Gastrocnemius medialis (tissue), 4 donors: ENCODE measurements around the gene RAB3IL1. TPM values are rescaled to one million over a fixed set of nuclear protein-coding genes. Genes with fewer than 3 reads are reported as not detected.
A peak's percentile ranks its signal among the peaks of the same experiment; 100 is the strongest.

Source experiments
- ATAC-seq, 2 donors: fragments of 150-250 bp; one replicate each; pipeline ENCODE4 v1.9.1; 2016
- DNase-seq, 2 donors: peaks; one replicate each; pipeline ENCODE4 v3.0.0-alpha.2; 2019
- H3K27ac ChIP-seq, 4 donors: fragments of 200-600 bp; sonication (generic); 1 replicate in 1 of 4; 2 replicates in 3 of 4; pipeline ENCODE4 v1.5.1; 2016 to 2018; ENCODE audit warnings: mild to moderate bottlenecking in 2 of 4, moderate library complexity in 1 of 4
- H3K27me3 ChIP-seq, 3 donors: fragments of 200-600 bp; sonication (generic) in 2 of 3; 1 replicate in 1 of 3; 2 replicates in 2 of 3; pipeline versions ENCODE4 v1.5.1 to v1.6.0; 2016 to 2019; ENCODE audit warnings: mild to moderate bottlenecking in 1 of 3, moderate library complexity in 1 of 3
- H3K36me3 ChIP-seq, 2 donors: fragments of 200-600 bp; sonication (generic) in 1 of 2; one replicate each; pipeline ENCODE4 v1.5.1; 2017 to 2018
- H3K4me1 ChIP-seq, 2 donors: fragments of 200-600 bp; sonication (generic) in 1 of 2; one replicate each; pipeline ENCODE4 v1.5.1; 2016 to 2017; ENCODE audit warnings: mild to moderate bottlenecking in 2 of 2
- H3K4me3 ChIP-seq, 4 donors: fragments of 200-600 bp; sonication (generic) in 3 of 4; 1 replicate in 1 of 4; 2 replicates in 3 of 4; pipeline ENCODE4 v1.5.1; 2016 to 2019; ENCODE audit warnings: mild to moderate bottlenecking in 2 of 4
- H3K9me3 ChIP-seq, 3 donors: fragments of 200-600 bp; sonication (generic) in 2 of 3; 1 replicate in 1 of 3; 2 replicates in 2 of 3; pipeline ENCODE4 v1.5.1; 2016 to 2019
- POLR2A ChIP-seq, 2 donors: fragments of 450-650 bp; IDR thresholded peaks; one replicate each; pipeline ENCODE4 v1.6.1; 2017; ENCODE audit warnings: antibody characterized with exemption in 2 of 2, mild to moderate bottlenecking in 2 of 2, moderate library complexity in 2 of 2
- in situ Hi-C, 4 donors: fragments of 200-750 bp; cut with MboI; loops; one replicate each; pipeline versions ENCODE4 v1.15.0 to v1.8.0; 2017; ENCODE audit warnings: low sequenced_read_pairs in 4 of 4
- intact Hi-C: fragments of 100-400 bp; cut with DNase I; formaldehyde crosslinking; loops from one replicate; pipeline ENCODE4 v1.15.1; 2023; ENCODE audit warnings: low total_unique reads
- total RNA-seq, 4 donors: library from RNA; depleted of rRNA; stranded (reverse); fragments of >200 nt; gene quantifications; one replicate each; pipeline versions ENCODE4 v1.1.0 to v1.2.3, GENCODE V29; 2016
- TF ChIP-seq, protein P1 (sequence below), 5 experiments: fragments of 450-650 bp in 3 of 5; fragments of 200-600 bp in 2 of 5; sonication (generic) in 2 of 5; IDR thresholded peaks in 4 of 5; conservative IDR thresholded peaks in 1 of 5; 1 replicate in 4 of 5; 2 replicates in 1 of 5; pipeline ENCODE4 v1.5.1; 2016 to 2019; ENCODE audit warnings: antibody characterized with exemption in 5 of 5, mild to moderate bottlenecking in 3 of 5, moderate library complexity in 3 of 5

The RAB3IL1 gene
- total RNA-seq, 4 donors from 2014 or later = 3.9 to 5.4 (median 4.9) TPM

GRCh38 chr11:61923166-61924063 lies 6.0 kb upstream of the RAB3IL1 start:
- peaks cover 8 to 13% (median 9%) of the 10 kb centered on the region in 3 donors for H3K27me3 ChIP-seq
- H3K27ac ChIP-seq = peak overlapping the region; percentile 55 to 83 (median 73)
- DNase-seq = peak; percentile 67 to 81
- TF ChIP-seq POLR2A (IDR thresholded peaks at IDR 0.05) = peak in 1 of 2 donors; percentile 13
- TF ChIP-seq, protein P1, sequence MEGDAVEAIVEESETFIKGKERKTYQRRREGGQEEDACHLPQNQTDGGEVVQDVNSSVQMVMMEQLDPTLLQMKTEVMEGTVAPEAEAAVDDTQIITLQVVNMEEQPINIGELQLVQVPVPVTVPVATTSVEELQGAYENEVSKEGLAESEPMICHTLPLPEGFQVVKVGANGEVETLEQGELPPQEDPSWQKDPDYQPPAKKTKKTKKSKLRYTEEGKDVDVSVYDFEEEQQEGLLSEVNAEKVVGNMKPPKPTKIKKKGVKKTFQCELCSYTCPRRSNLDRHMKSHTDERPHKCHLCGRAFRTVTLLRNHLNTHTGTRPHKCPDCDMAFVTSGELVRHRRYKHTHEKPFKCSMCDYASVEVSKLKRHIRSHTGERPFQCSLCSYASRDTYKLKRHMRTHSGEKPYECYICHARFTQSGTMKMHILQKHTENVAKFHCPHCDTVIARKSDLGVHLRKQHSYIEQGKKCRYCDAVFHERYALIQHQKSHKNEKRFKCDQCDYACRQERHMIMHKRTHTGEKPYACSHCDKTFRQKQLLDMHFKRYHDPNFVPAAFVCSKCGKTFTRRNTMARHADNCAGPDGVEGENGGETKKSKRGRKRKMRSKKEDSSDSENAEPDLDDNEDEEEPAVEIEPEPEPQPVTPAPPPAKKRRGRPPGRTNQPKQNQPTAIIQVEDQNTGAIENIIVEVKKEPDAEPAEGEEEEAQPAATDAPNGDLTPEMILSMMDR (IDR thresholded peaks at IDR 0.05 in 4 of 5, conservative IDR thresholded peaks at IDR 0.05 in 1 of 5) = no peak
- H3K4me3 ChIP-seq = no peak overlapping the region
- intact Hi-C loops (no loop called here), in situ Hi-C loops (no loop called here)
- no peaks in the 10 kb centered on the region for H3K9me3 ChIP-seq
- peaks cover 16 to 17% of the 10 kb centered on the region in 2 donors for H3K4me1 ChIP-seq
- H3K36me3 ChIP-seq = no peaks in the 10 kb centered on the region
- ATAC-seq = peak; percentile 75 to 77

GRCh38 chr11:61922539-61922938 lies 5.2 kb upstream of the RAB3IL1 start:
- no peaks in the 10 kb centered on the region for H3K36me3 ChIP-seq
- no peak overlapping the region for H3K4me3 ChIP-seq
- peak; percentile 55 to 63 for ATAC-seq
- intact Hi-C loops (no loop called here), in situ Hi-C loops (no loop called here)
- peaks cover 17 to 21% of the 10 kb centered on the region in 2 donors for H3K4me1 ChIP-seq
- H3K9me3 ChIP-seq = no peaks in the 10 kb centered on the region
- peak; percentile 72 to 87 for DNase-seq
- H3K27me3 ChIP-seq = peaks cover 14 to 21% (median 16%) of the 10 kb centered on the region in 3 donors
- peak overlapping the region; percentile 68 to 83 (median 73) for H3K27ac ChIP-seq
- TF ChIP-seq, protein P1 (IDR thresholded peaks at IDR 0.05 in 4 of 5, conservative IDR thresholded peaks at IDR 0.05 in 1 of 5) = no peak
- no peak for TF ChIP-seq POLR2A (IDR thresholded peaks at IDR 0.05)

- H3K27me3 ChIP-seq = peaks cover 14 to 21% (median 16%) of the 10 kb centered on the region in 3 donors
- peak in 1 of 2 donors; percentile 9 for DNase-seq
- ATAC-seq = no peak
- no peak overlapping the region for H3K4me3 ChIP-seq
- peaks cover 17 to 21% of the 10 kb centered on the region in 2 donors for H3K4me1 ChIP-seq
- intact Hi-C loops (no loop called here), in situ Hi-C loops (no loop called here)
- no peaks in the 10 kb centered on the region for H3K9me3 ChIP-seq
- H3K27ac ChIP-seq = peak overlapping the region in 1 of 4 donors; percentile 83
- no peak for TF ChIP-seq POLR2A (IDR thresholded peaks at IDR 0.05)
- TF ChIP-seq, protein P1 (IDR thresholded peaks at IDR 0.05 in 4 of 5, conservative IDR thresholded peaks at IDR 0.05 in 1 of 5) = no peak
- H3K36me3 ChIP-seq = no peaks in the 10 kb centered on the region
These were observed 4.1 kb upstream of the RAB3IL1 start for GRCh38 chr11:61921446-61921845.

DNA sequence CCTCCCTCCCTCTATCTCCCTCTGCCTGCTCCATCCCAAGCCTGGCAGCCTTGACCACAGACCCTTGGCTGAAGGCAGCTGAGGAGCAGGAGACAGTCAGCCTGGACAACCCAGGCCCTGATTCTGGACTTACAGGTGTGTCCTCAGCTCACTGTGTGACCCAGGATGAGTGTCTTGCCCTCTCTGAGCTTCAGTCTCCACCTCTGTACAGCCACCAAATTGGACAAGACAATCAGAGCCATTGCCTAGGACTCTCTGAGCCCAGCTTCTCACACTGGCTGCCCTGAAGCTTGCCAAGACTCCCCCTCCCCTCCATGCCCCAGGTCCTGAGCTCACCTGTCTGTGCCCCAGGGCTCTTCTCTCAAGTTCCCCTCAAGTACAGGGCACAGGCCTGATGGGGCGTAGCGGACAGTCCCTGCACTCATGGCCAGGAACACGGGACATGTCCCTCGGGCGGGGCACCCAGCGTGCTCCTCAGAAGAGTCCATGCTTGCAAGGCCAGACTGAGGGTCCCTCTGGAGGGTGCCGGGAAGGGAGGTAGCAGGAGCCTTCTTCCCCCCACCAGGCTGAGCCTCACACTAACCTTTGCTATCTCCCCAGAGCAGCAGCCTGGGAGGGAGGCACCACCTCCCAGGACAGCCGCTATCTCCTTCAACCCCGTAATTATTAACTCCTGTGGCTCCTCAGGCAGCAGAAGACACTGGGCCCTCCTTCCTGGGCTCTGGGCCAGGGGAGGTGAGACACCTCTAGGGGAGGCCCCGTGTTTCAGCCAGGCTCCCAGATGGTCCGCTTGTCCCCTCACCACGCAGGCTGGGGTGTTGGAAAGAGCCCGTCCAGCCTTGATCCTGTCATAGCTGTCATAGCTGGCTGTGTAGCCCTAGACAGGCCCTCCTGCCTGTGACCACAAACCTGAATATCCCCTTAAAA lies 2.6 kb upstream of the RAB3IL1 start:
- Histone ChIP-seq H3K4me3 (no peak overlapping the region), H3K27me3 (peaks cover 14 to 21% (median 16%) of the 10 kb centered on the region in 3 donors), H3K27ac (peak overlapping the region; percentile 49 to 77 (median 68)), H3K9me3 (no peaks in the 10 kb centered on the region), H3K36me3 (no peaks in the 10 kb centered on the region), H3K4me1 (peaks cover 17 to 21% of the 10 kb centered on the region in 2 donors)
- DNase-seq (peak in 1 of 2 donors; percentile 6), ATAC-seq (no peak)
- TF ChIP-seq POLR2A (IDR thresholded peaks at IDR 0.05) = no peak
- TF ChIP-seq, protein P1 (IDR thresholded peaks at IDR 0.05 in 4 of 5, conservative IDR thresholded peaks at IDR 0.05 in 1 of 5) = no peak
- in situ Hi-C loops = no loop called here
- intact Hi-C loops = no loop called here
